Fibroblast of villous mesenchyme (primary cell): ENCODE data around the gene ARMH3. TPM values are rescaled to one million over a fixed set of nuclear protein-coding genes. Genes with fewer than 3 reads are reported as not detected.
A peak's percentile ranks its signal among the peaks of the same experiment; 100 is the strongest.

Source experiments
- DNase-seq: peaks from one replicate; pipeline ENCODE4 v3.0.0-alpha.2; 2010; ENCODE audit warnings: low read depth
- H3K4me3 ChIP-seq: 2 replicates; pipeline ENCODE4 v1.5.1; 2011; ENCODE audit warnings: low read depth, mild to moderate bottlenecking, low read length
- total RNA-seq: library from RNA; depleted of rRNA; stranded (reverse); fragments of >200 nt; gene quantifications from 2 replicates; pipeline ENCODE4 v1.2.3, GENCODE V29; 2012
- TF ChIP-seq, protein P1 (sequence below): IDR thresholded peaks from 2 replicates; pipeline ENCODE4 v1.5.1; 2012; ENCODE audit warnings: low read depth, mild to moderate bottlenecking, low read length; ENCODE audit not compliant: insufficient read depth

ARMH3 gene
- total RNA-seq, 1 donor: 10.4 TPM

DNA sequence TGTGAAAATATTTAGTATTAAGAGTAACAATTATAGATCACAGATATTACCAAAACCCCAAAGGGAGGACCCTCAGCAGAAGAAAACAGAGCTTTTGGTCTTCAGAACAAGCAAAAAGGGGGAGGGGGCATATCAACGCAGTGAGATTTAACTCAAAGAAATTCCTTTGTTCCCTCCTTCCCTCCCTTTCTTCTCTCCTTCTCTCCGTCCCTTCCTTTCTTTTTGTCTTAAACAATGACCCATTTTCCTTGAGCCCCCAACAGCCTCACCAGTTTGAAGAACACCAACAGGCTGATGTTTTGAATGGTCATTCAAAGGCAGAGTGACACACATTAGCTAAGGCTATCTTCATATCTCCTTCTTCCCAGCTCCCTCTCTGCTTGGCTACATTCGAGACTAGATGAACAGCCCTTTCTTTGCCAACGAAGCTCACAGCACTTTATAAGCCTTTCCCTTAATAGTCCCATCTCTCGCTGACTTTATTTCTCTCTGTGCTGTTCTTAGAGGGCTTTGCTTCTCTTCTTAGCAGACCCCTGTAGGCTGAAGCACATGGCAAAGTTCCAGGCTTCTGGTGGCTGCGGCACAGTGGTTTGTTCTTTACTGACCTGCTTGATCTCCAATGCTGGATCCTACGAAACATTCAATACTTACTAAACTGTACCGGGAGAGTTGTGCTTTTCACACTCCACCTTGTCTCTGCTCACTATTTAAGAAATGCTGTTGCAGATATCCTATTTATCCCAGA lies 136.8 kb downstream of the ARMH3 start:
- no peak for DNase-seq
- TF ChIP-seq, protein P1, sequence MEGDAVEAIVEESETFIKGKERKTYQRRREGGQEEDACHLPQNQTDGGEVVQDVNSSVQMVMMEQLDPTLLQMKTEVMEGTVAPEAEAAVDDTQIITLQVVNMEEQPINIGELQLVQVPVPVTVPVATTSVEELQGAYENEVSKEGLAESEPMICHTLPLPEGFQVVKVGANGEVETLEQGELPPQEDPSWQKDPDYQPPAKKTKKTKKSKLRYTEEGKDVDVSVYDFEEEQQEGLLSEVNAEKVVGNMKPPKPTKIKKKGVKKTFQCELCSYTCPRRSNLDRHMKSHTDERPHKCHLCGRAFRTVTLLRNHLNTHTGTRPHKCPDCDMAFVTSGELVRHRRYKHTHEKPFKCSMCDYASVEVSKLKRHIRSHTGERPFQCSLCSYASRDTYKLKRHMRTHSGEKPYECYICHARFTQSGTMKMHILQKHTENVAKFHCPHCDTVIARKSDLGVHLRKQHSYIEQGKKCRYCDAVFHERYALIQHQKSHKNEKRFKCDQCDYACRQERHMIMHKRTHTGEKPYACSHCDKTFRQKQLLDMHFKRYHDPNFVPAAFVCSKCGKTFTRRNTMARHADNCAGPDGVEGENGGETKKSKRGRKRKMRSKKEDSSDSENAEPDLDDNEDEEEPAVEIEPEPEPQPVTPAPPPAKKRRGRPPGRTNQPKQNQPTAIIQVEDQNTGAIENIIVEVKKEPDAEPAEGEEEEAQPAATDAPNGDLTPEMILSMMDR: no peak

DNA sequence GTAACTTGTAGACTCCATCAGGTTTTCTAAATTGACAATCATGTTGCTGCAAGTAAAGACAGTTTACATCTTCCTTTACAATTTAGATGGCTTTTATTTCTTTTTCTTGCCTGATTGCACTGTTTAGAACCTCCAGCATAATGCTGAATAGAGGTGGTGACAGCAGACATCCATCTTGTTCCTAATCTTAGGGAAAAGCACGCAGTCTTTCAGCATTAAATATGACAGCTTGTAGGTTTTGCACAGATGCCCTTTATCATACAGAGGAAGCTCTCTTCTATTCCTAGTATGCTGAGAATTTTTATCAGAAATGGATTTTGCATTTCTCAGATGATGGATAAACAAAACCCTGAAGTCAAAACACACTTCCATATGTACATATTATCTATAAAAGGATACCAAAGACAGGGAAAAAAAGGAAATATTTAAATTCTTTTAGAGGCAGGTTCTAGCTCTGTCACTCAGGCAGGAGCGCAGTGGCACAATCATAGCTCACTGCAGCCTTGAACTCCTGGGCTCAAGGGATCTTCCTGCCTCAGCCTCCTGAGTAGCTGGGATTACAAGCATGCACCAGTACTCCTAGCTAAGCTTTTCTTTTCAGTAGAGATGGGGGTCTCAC lies 143.3 kb downstream of the ARMH3 start:
- no peak for DNase-seq
- no peak overlapping the region for H3K4me3 ChIP-seq
- TF ChIP-seq, protein P1: no peak

More for the DNA sequence above, 136.8 kb downstream of the ARMH3 start:
- H3K4me3 ChIP-seq: no peak overlapping the region

DNA sequence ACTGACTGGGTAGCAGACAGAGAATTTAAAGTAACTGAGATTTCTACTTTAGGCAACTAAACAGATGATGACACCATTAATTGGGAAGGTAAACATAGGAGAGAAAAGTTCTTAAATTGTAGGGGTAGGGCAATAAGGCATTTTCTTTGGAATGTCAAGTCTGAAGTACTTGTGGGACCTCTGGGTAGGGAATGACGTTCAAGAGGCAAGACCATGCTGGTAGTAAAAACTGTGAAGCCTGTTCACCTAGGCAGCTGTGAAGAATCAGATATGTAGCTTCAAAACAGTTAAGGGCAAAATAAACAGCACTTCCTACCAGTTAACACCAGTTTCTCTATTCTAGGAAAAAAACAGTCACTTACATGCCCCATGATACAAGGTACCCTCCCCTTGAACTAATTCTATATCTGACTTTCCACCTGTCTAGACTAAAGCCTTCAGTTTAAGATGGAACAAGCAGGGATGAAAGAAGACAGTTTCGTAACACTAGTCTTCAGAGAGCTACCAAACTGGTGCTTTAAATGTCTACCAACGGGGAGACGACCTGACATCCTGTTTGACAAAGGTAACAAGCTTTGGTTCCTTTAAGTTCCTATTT lies 149.3 kb downstream of the ARMH3 start:
- H3K4me3 ChIP-seq: no peak overlapping the region
- TF ChIP-seq, protein P1: no peak
- no peak for DNase-seq

DNA sequence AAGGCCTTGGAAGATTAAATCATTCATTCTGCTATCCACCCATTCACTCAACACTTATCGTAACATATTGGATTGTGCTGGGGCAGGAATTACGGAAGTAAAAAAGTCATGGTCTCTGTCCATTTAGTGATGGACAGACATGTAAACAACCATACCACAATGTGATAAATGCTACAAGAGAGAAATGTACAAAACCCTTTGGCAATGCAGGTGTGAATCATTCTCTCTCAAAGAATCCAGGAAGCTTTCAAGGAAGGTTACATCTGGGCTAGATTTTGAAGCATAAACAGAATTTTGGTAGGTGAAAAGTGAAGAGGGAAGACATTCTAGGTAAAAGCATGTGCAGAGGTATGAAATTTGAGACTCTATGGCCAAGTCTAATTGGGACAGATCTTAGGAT lies 150.7 kb downstream of the ARMH3 start:
- TF ChIP-seq, protein P1: no peak
- DNase-seq: no peak

DNA sequence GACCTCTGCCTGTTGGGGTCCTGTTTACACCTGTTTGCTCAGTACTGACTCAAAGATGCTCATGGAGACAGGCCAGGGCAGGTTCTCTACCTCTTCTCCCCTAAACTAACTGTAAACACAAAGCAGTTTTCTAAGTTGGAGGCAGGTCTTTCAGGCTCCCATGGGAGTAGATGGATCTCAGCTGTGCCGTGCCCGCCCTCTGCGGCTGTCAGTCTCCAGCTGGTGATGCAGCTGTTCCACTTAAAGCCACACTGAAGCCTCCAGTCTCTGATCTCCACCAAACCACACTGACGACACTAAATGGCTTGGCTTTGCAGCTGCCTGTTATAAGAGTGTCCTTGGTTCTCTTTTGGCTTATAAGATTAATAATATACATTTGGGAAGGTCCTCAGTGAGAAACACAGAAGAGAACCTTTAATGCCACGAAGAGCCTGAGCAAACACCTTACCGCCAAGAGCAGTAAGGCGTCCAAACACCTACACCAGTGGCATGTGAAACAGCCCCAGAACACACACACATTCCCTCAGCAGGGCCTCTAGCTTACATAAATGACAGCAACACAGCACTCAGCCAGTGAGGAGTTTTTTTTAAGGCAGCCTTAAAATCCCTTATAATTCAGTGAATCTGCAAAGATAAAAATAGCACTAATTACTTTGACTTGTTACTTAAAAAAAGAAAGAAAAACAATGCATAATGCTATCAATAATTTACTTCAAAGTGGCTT lies 152.0 kb downstream of the ARMH3 start:
- TF ChIP-seq, protein P1: no peak
- H3K4me3 ChIP-seq: no peak overlapping the region
- peak; percentile 28 for DNase-seq

More for the DNA sequence above, 150.7 kb downstream of the ARMH3 start:
- no peak overlapping the region for H3K4me3 ChIP-seq

DNA sequence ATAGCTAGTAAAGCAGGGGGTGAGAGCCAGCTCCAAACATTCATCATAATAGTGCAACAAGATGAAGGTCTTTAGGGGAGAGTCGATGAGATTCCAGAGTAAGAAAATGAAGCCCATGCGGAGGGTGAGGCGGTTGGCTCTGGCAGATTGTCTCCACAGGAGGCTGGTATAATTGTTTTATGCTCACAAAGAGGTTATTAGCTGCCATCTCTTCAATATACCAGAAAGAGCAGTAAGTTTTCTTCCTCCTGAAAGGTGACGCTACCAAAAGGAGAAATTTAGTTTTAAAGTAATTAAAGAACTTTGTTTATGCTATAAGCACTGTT lies 153.2 kb downstream of the ARMH3 start:
- no peak overlapping the region for H3K4me3 ChIP-seq
- TF ChIP-seq, protein P1: no peak
- no peak for DNase-seq
